ENCODE measurements around the gene DTL. TPM values are rescaled to one million over a fixed set of nuclear protein-coding genes. Genes with fewer than 3 reads are reported as not detected.

Gene DTL
- total and polyA plus RNA-seq, 2 of the 13 experiments (the other 11 are each of a cell fraction or from before 2014, with no cell fraction given): 10.4 to 32.8 TPM

- ChIA-PET POLR2A (interaction anchor here (1.4 kb wide), 1 partner anchor 30 kb away, joined by 4 read pairs; the partner anchor contains the start of genes DTL and INTS7), CTCF (ENCODE audit: low intra/inter-chr PET ratio, low total read pairs) (no interaction called here)
- H3K4me2 ChIP-seq (ENCODE audit: low read depth, low read length): no peak overlapping the region
- in situ Hi-C loops (cut with HindIII; ENCODE audit: extremely low pct_ligation_motif_present, low pct_unique_long_range_greater_than_20kb) (no loop called here), intact Hi-C loops (cut with micrococcal nuclease; ENCODE audit: unreplicated experiment) (no loop called here)
- no peaks in the 10 kb centered on the region for H3K79me2 ChIP-seq (ENCODE audit: insufficient read depth, low read length)
- no peak for TF ChIP-seq NFE2 (CRISPR knock-in tag; IDR thresholded peaks at IDR 0.05)
- TF ChIP-seq CCAR2 (optimal IDR thresholded peaks at IDR 0.05; ENCODE audit: low read depth, low read length): no peak
- no peak for TF ChIP-seq ZMAT5 (CRISPR knock-in tag; IDR thresholded peaks at IDR 0.05; ENCODE audit: borderline replicate concordance, low read depth)
- TF ChIP-seq ZNF75D (CRISPR knock-in tag; IDR thresholded peaks at IDR 0.05; ENCODE audit: borderline replicate concordance): no peak
- no peak for TF ChIP-seq ZNF205 (CRISPR knock-in tag; IDR thresholded peaks at IDR 0.05)
- TF ChIP-seq ZNF883 (CRISPR knock-in tag; IDR thresholded peaks at IDR 0.05; ENCODE audit: not compliant biosample characterization): no peak
- TF ChIP-seq HDAC2 (CRISPR knock-in tag; IDR thresholded peaks at IDR 0.05): no peak
- TF ChIP-seq SAFB2 (CRISPR knock-in tag; IDR thresholded peaks at IDR 0.05; ENCODE audit: borderline replicate concordance, low read depth): no peak
- TF ChIP-seq ZNF792 (CRISPR knock-in tag; IDR thresholded peaks at IDR 0.05): no peak
- no peak for TF ChIP-seq PPARG (CRISPR knock-in tag; conservative IDR thresholded peaks at IDR 0.05)
- TF ChIP-seq MTERF4 (CRISPR knock-in tag; IDR thresholded peaks at IDR 0.05): no peak
- TF ChIP-seq ZNF343 (CRISPR knock-in tag; IDR thresholded peaks at IDR 0.05): no peak
- no peak for ATAC-seq
- FAIRE-seq: no peak
- H3K27me3 ChIP-seq (ENCODE audit: control insufficient read depth in 1 of 2, insufficient read depth in 2 of 2, low read length in 2 of 2): no peaks in the 10 kb centered on the region
- H3K27ac ChIP-seq (ENCODE audit: extremely low read length, insufficient read depth, low read length): no peak overlapping the region
- peaks cover 6 to 39% of the 10 kb centered on the region in 2 experiments for H3K36me3 ChIP-seq (replicated peaks in 1 of 2; ENCODE audit: control insufficient read depth in 1 of 2, insufficient read depth in 2 of 2, low read length in 2 of 2)
- 95% methylated on average over 7 of the region's 7 CpGs for WGBS (ENCODE audit: low lambda C conversion rate)
- H3K4me1 ChIP-seq (ENCODE audit: insufficient read depth, low read length): no peaks in the 10 kb centered on the region
- no peak overlapping the region for H3K4me3 ChIP-seq (replicated peaks in 1 of 3; ENCODE audit: insufficient read depth in 1 of 3, low read depth in 2 of 3, low read length in 3 of 3)
- no peak overlapping the region for H3K9ac ChIP-seq (ENCODE audit: insufficient read depth, low read depth, low read length)
- no peak overlapping the region for H2AFZ ChIP-seq (ENCODE audit: low read length)
- H3K9me3 ChIP-seq (ENCODE audit: low read length): no peaks in the 10 kb centered on the region
- H4K20me1 ChIP-seq (ENCODE audit: insufficient read depth, low read length): no peaks in the 10 kb centered on the region
- no peak for DNase-seq (ENCODE audit: low spot score)
- no TSS peak for BruUV-seq (replicated peaks)
These were observed 30.5 kb upstream of the DTL start for GRCh38 chr1:212004895-212005608.

Measured in HepG2 (cell line).